Fibroblast of the conjunctiva (primary cell): ENCODE results near the gene HTT.

Experiments
- DNase-seq: peaks from one replicate; pipeline ENCODE4 v3.0.0-alpha.2; 2010; ENCODE audit warnings: low read depth

The HTT gene

GRCh38 chr4:3200423-3201090 is 126.1 kb downstream of the HTT start:
- no peak for DNase-seq

- DNase-seq = no peak
These were observed 127.5 kb downstream of the HTT start for GRCh38 chr4:3201718-3202702.

GRCh38 chr4:3202836-3203820 is 128.6 kb downstream of the HTT start:
- DNase-seq = no peak

- peak; percentile 9 for DNase-seq
These were observed 129.5 kb downstream of the HTT start for GRCh38 chr4:3203971-3204431.

- DNase-seq = no peak
These were observed 131.5 kb downstream of the HTT start for GRCh38 chr4:3205995-3206394.

- no peak for DNase-seq
These were observed 132.1 kb downstream of the HTT start for GRCh38 chr4:3206439-3207100.

- peak; percentile 47 for DNase-seq
These were observed 133.1 kb downstream of the HTT start for GRCh38 chr4:3207531-3208037.

GRCh38 chr4:3208826-3209225 is 134.3 kb downstream of the HTT start:
- no peak for DNase-seq

GRCh38 chr4:3209551-3210325 is 135.3 kb downstream of the HTT start:
- DNase-seq = no peak

- DNase-seq = no peak
These were observed 136.0 kb downstream of the HTT start for GRCh38 chr4:3210467-3210866.

- DNase-seq = no peak
These were observed 137.4 kb downstream of the HTT start for GRCh38 chr4:3211866-3212265.

GRCh38 chr4:3212391-3213105 is 138.1 kb downstream of the HTT start:
- no peak for DNase-seq

- no peak for DNase-seq
These were observed 138.6 kb downstream of the HTT start for GRCh38 chr4:3213106-3213425.

- no peak for DNase-seq
These were observed 139.3 kb downstream of the HTT start for GRCh38 chr4:3213661-3214250.

- DNase-seq = no peak
These were observed 140.8 kb downstream of the HTT start for GRCh38 chr4:3215256-3215655.

- DNase-seq = no peak
These were observed 141.3 kb downstream of the HTT start for GRCh38 chr4:3215733-3216132.

GRCh38 chr4:3217266-3217665 is 142.8 kb downstream of the HTT start:
- no peak for DNase-seq

GRCh38 chr4:3217771-3218170 is 143.3 kb downstream of the HTT start:
- DNase-seq = no peak
